Activated B cell treated with CpG ODN at 0.5 μM for 24 hours (primary cell): ENCODE results near the gene ARHGAP24. TPM values are rescaled to one million over a fixed set of nuclear protein-coding genes. Genes with fewer than 3 reads are reported as not detected.

ENCODE experiments used
- ATAC-seq: fragments of 200-7000 bp; cut with Tn5 transposase; one replicate; pipeline ENCODE4 v1.10.0; 2021; ENCODE audit warnings: low read depth, mild to moderate bottlenecking, moderate library complexity
- CTCF ChIA-PET: fragments of 350-600 bp; sonication (Branson Sonifier 250); formaldehyde crosslinking; loops from one replicate; lab custom pipeline; 2021; ENCODE audit warnings: antibody characterized with exemption; lab: Charles Lee
- POLR2A ChIA-PET: fragments of 350-600 bp; sonication (Branson Sonifier 250); formaldehyde crosslinking; loops from one replicate; lab custom pipeline; 2021; ENCODE audit warnings: antibody characterized with exemption; lab: Charles Lee
- DNase-seq: peaks from one replicate; pipeline ENCODE4 v3.0.0; 2022
- H3K27ac Mint-ChIP-seq: one replicate; pipeline ENCODE4 v1.8.0; 2020; ENCODE audit warnings: mixed read lengths
- H3K27me3 Mint-ChIP-seq: one replicate; pipeline ENCODE4 v1.8.0; 2021; ENCODE audit warnings: mixed read lengths
- H3K36me3 Mint-ChIP-seq: one replicate; pipeline ENCODE4 v1.8.0; 2021; ENCODE audit warnings: low read depth, mixed read lengths
- H3K4me1 Mint-ChIP-seq: one replicate; pipeline ENCODE4 v1.8.0; 2021; ENCODE audit warnings: mixed read lengths
- H3K4me3 Mint-ChIP-seq: one replicate; pipeline ENCODE4 v1.8.0; 2020; ENCODE audit warnings: mild to moderate bottlenecking, mixed read lengths
- H3K9me3 Mint-ChIP-seq: one replicate; pipeline ENCODE4 v1.8.0; 2020; ENCODE audit warnings: mixed read lengths
- CTCF ChIP-seq: fragments of 200-600 bp; IDR thresholded peaks from one replicate; pipeline ENCODE4 v1.8.0; 2022; ENCODE audit warnings: antibody characterized with exemption, mild to moderate bottlenecking
- intact Hi-C: fragments of 100-400 bp; cut with micrococcal nuclease; formaldehyde crosslinking; loops from one replicate; pipeline ENCODE4 v1.15.1; 2024
- total RNA-seq: library from RNA; stranded (reverse); gene quantifications from 2 replicates; pipeline ENCODE4 v1.2.3, GENCODE V29; 2022

Gene ARHGAP24
- total RNA-seq, 1 donor from 2014 or later: 231 TPM

- H3K9me3 Mint-ChIP-seq: no peaks in the 10 kb centered on the region
- no peak for DNase-seq
- peaks cover 10% of the 10 kb centered on the region for H3K36me3 Mint-ChIP-seq
- no peak for ATAC-seq
- ChIA-PET POLR2A (interaction anchor here (0.5 kb wide), 1 partner anchor 103 kb away, joined by 3 read pairs; no protein-coding TSS in a partner anchor), CTCF (no interaction called here)
- H3K4me3 Mint-ChIP-seq: no peak overlapping the region
- no peak for TF ChIP-seq CTCF
- intact Hi-C loops: no loop called here
- H3K27me3 Mint-ChIP-seq: no peaks in the 10 kb centered on the region
- no peak overlapping the region for H3K27ac Mint-ChIP-seq
- peaks cover 32% of the 10 kb centered on the region for H3K4me1 Mint-ChIP-seq
Observed at GRCh38 chr4:85639946-85640345, 165.0 kb downstream of the ARHGAP24 start.

- H3K27me3 Mint-ChIP-seq: no peaks in the 10 kb centered on the region
- DNase-seq: no peak
- H3K4me3 Mint-ChIP-seq: no peak overlapping the region
- CTCF ChIA-PET: no interaction called here
- POLR2A ChIA-PET: interaction anchor here (0.5 kb wide), 1 partner anchor 128 kb away, joined by 3 read pairs; no protein-coding TSS in a partner anchor
- TF ChIP-seq CTCF: no peak
- intact Hi-C loops: loop anchor here (1.0 kb wide), 1 partner anchor 8 kb away; no protein-coding TSS in a partner anchor
- peaks cover 32% of the 10 kb centered on the region for H3K4me1 Mint-ChIP-seq
- H3K36me3 Mint-ChIP-seq: peaks cover 14% of the 10 kb centered on the region
- peak; percentile 49 for ATAC-seq
- peak overlapping the region; percentile 61 for H3K27ac Mint-ChIP-seq
- H3K9me3 Mint-ChIP-seq: no peaks in the 10 kb centered on the region
Observed at GRCh38 chr4:85642356-85643100, 167.6 kb downstream of the ARHGAP24 start.

GRCh38 chr4:85644061-85644460, 169.1 kb downstream of the ARHGAP24 start:
- DNase-seq (no peak), ATAC-seq (no peak)
- POLR2A ChIA-PET: no interaction called here
- no peaks in the 10 kb centered on the region for H3K9me3 Mint-ChIP-seq
- no peaks in the 10 kb centered on the region for H3K27me3 Mint-ChIP-seq
- H3K4me3 Mint-ChIP-seq: no peak overlapping the region
- peaks cover 23% of the 10 kb centered on the region for H3K36me3 Mint-ChIP-seq
- no peak for TF ChIP-seq CTCF
- no peak overlapping the region for H3K27ac Mint-ChIP-seq
- intact Hi-C loops: loop anchor here (2.0 kb wide), 1 partner anchor 15 kb away; no protein-coding TSS in a partner anchor
- H3K4me1 Mint-ChIP-seq: peaks cover 32% of the 10 kb centered on the region
- CTCF ChIA-PET: no interaction called here

- DNase-seq (no peak), ATAC-seq (no peak)
- ChIA-PET CTCF (no interaction called here), POLR2A (no interaction called here)
- Mint-ChIP-seq H3K27me3 (no peaks in the 10 kb centered on the region), H3K4me3 (no peak overlapping the region), H3K36me3 (peaks cover 34% of the 10 kb centered on the region), H3K27ac (no peak overlapping the region), H3K9me3 (no peaks in the 10 kb centered on the region), H3K4me1 (peaks cover 2% of the 10 kb centered on the region)
- intact Hi-C loops: loop anchor here (1.0 kb wide), 1 partner anchor 9 kb away; no protein-coding TSS in a partner anchor
- no peak for TF ChIP-seq CTCF
Observed at GRCh38 chr4:85650908-85651307, 176.0 kb downstream of the ARHGAP24 start.

- no peaks in the 10 kb centered on the region for H3K9me3 Mint-ChIP-seq
- peak overlapping the region; percentile 39 for H3K4me3 Mint-ChIP-seq
- peak overlapping the region; percentile 79 for H3K27ac Mint-ChIP-seq
- H3K27me3 Mint-ChIP-seq: no peaks in the 10 kb centered on the region
- ATAC-seq (no peak), DNase-seq (no peak)
- no peak for TF ChIP-seq CTCF
- CTCF ChIA-PET: interaction anchor here (0.6 kb wide), 2 partner anchors 51 to 101 kb away, joined by 3 to 4 read pairs; no protein-coding TSS in a partner anchor
- intact Hi-C loops: loop anchor here (5.0 kb wide), 1 partner anchor 510 kb away; no protein-coding TSS in a partner anchor
- POLR2A ChIA-PET: interaction anchor here (0.6 to 1.3 kb wide), 2 partner anchors 98 to 99 kb away, joined by 3 read pairs; no protein-coding TSS in a partner anchor
- H3K36me3 Mint-ChIP-seq: peaks cover 21% of the 10 kb centered on the region
- peaks cover 49% of the 10 kb centered on the region for H3K4me1 Mint-ChIP-seq
Observed at GRCh38 chr4:85656759-85657505, 182.0 kb downstream of the ARHGAP24 start.
